ENCODE data around the gene ISG20L2.
A peak's percentile ranks its signal among the peaks of the same experiment; 100 is the strongest.

The ISG20L2 gene

GRCh38 chr1:156740237-156740740 is 11.7 kb upstream of the ISG20L2 start:
- no peak for DNase-seq

- no peak for DNase-seq
Observed at GRCh38 chr1:156738916-156739315, 10.3 kb upstream of the ISG20L2 start.

GRCh38 chr1:156738407-156738806 is 9.8 kb upstream of the ISG20L2 start:
- no peak for DNase-seq

GRCh38 chr1:156733989-156734584 is 5.5 kb upstream of the ISG20L2 start:
- no peak for DNase-seq

GRCh38 chr1:156727926-156728598 is 504 bp downstream of the ISG20L2 start, which contains the start of gene METTL25B:
TSS of gene METTL25B (plus strand) at chr1:156728469. CDS start at chr1:156729105, 636 bp downstream.
- no peak for DNase-seq

- DNase-seq, result no peak
Observed at GRCh38 chr1:156727492-156727891, 1.1 kb downstream of the ISG20L2 start.

GRCh38 chr1:156726549-156727226 is 1.9 kb downstream of the ISG20L2 start:
- no peak for DNase-seq

GRCh38 chr1:156725683-156726280 is 2.8 kb downstream of the ISG20L2 start:
- peak; percentile 65 for DNase-seq

GRCh38 chr1:156721535-156721934 is 7.0 kb downstream of the ISG20L2 start:
- DNase-seq, result no peak

GRCh38 chr1:156721131-156721530 is 7.4 kb downstream of the ISG20L2 start:
- DNase-seq, result no peak

- DNase-seq, result no peak
Observed at GRCh38 chr1:156717351-156717750, 11.2 kb downstream of the ISG20L2 start.

GRCh38 chr1:156714830-156715229 is 13.7 kb downstream of the ISG20L2 start:
- DNase-seq, result no peak

GRCh38 chr1:156712626-156713025 is 15.9 kb downstream of the ISG20L2 start:
- no peak for DNase-seq

- no peak for DNase-seq
Observed at GRCh38 chr1:156711011-156711817, 17.4 kb downstream of the ISG20L2 start.

GRCh38 chr1:156709757-156710489 is 18.6 kb downstream of the ISG20L2 start:
- no peak for DNase-seq

- DNase-seq, result no peak
Observed at GRCh38 chr1:156709031-156709430, 19.5 kb downstream of the ISG20L2 start.

GRCh38 chr1:156708218-156708661 is 20.3 kb downstream of the ISG20L2 start:
- no peak for DNase-seq

- no peak for DNase-seq
Observed at GRCh38 chr1:156707417-156708217, 20.9 kb downstream of the ISG20L2 start.

- peak; percentile 13 for DNase-seq
Observed at GRCh38 chr1:156706657-156707416, 21.7 kb downstream of the ISG20L2 start.

Measured in activated CD4-positive, alpha-beta T cell treated with anti-CD3 and anti-CD28 coated beads for 1 hour (primary cell).